Heart left ventricle (tissue), 16 donors: ENCODE data around the gene ANO3. TPM values are rescaled to one million over a fixed set of nuclear protein-coding genes. Genes with fewer than 3 reads are reported as not detected.

Experiments used
- ATAC-seq, 4 donors: fragments of 200-7000 bp; cut with Tn5 transposase; one replicate each; pipeline ENCODE4 v1.9.1; 2020 to 2022; ENCODE audit warnings: moderate library complexity in 4 of 4, mild to moderate bottlenecking in 3 of 4, moderate number of reproducible peaks in 1 of 4
- DNase-seq, 5 donors: peaks; one replicate each; pipeline ENCODE4 v3.0.0-alpha.2; 2020
- H3K27ac ChIP-seq, 12 donors: fragments of 200-600 bp; sonication (generic) in 4 of 12; one replicate each; pipeline versions ENCODE4 v1.5.0 to v1.8.0; 2016 to 2022; ENCODE audit warnings: mild to moderate bottlenecking in 2 of 12
- H3K27me3 ChIP-seq, 9 donors: fragments of 200-600 bp; sonication (generic) in 2 of 9; one replicate each; pipeline versions ENCODE4 v1.5.1 to v1.8.0; 2016 to 2022; ENCODE audit warnings: mild to moderate bottlenecking in 3 of 9
- H3K36me3 ChIP-seq, 9 donors: fragments of 200-600 bp; sonication (generic) in 2 of 9; one replicate each; pipeline versions ENCODE4 v1.5.0 to v1.8.0; 2018 to 2022; ENCODE audit warnings: mild to moderate bottlenecking in 2 of 9
- H3K4me1 ChIP-seq, 12 donors: fragments of 200-600 bp; sonication (generic) in 4 of 12; one replicate each; pipeline versions ENCODE4 v1.5.0 to v1.8.0; 2016 to 2022; ENCODE audit warnings: mild to moderate bottlenecking in 3 of 12
- H3K4me3 ChIP-seq, 12 donors: fragments of 200-600 bp; sonication (generic) in 4 of 12; one replicate each; pipeline versions ENCODE4 v1.5.0 to v1.8.0; 2017 to 2022; ENCODE audit warnings: mild to moderate bottlenecking in 9 of 12, moderate library complexity in 4 of 12
- H3K9me3 ChIP-seq, 12 donors: fragments of 200-600 bp; sonication (generic) in 4 of 12; one replicate each; pipeline versions ENCODE4 v1.5.0 to v1.8.0; 2016 to 2022; ENCODE audit warnings: mild to moderate bottlenecking in 1 of 12
- CTCF ChIP-seq, 12 donors: fragments of 200-600 bp; sonication (generic) in 4 of 12; IDR thresholded peaks; one replicate each; pipeline versions ENCODE4 v1.5.0 to v1.8.0; 2018 to 2022; ENCODE audit warnings: antibody characterized with exemption in 12 of 12, mild to moderate bottlenecking in 5 of 12
- POLR2A ChIP-seq, 2 donors: fragments of 450-650 bp; IDR thresholded peaks; one replicate each; pipeline ENCODE4 v1.6.1; 2017; ENCODE audit warnings: antibody characterized with exemption in 2 of 2, mild to moderate bottlenecking in 2 of 2, moderate library complexity in 2 of 2
- WGBS, 4 donors: extraction: QIAGEN DNeasy Blood & Tissue Kit in 2 of 4; methylation state at CpG; one replicate each; pipeline versions ENCODE4 v1.1.5 to v1.1.7; 2013 to 2018; 5-methylcytosine and 5-hydroxymethylcytosine counted together
- intact Hi-C, 10 donors: fragments of 100-400 bp; cut with DNase I; formaldehyde crosslinking; loops; one replicate each; pipeline versions ENCODE4 v1.11.1 to v1.14.2; 2022
- polyA plus RNA-seq, 2 donors: library from polyadenylated mRNA; stranded (reverse); fragments of 200-250 nt; gene quantifications; one replicate each; pipeline ENCODE4 v1.2.3, GENCODE V29; 2013
- total RNA-seq, 9 donors: library from RNA; depleted of rRNA in 2 of 9; stranded (reverse); fragments of >200 nt in 2 of 9; fragmentation: NEBNext Ultra II Directional in 3 of 9; extraction: Animal tissue kit (Norgen Biotek cat#: 25700) in 3 of 9; gene quantifications; one replicate each; pipeline versions ENCODE4 v1.1.0 to v1.2.4, GENCODE V29; 2016 to 2023
- donor health status: ischemic (EF 13 %, LVEDD 7.1; RV severe dilation, severe dysfunction).
- donor health status: healthy with polysubstance abuse.
- donor health status: DM: no; HTN: yes; CAD: no.
- donor health status: DM: no; HTN: no; CAD: no.
- donor health status: ischemic (EF 25% LVEDD 6.9; RV normal size, moderate dysfunction).
- donor health status: ischemic (EF 25% LVEDD 5.7; RV mildly dilated, moderate dysfunction).
- donor health status: healthy.
- donor health status: DM: yes; HTN: yes; CAD: no.
- donor health status: ischemic (EF 35%, LVEDD 5.7; RV mildly dilated, moderate dysfunction).
- donor health status: nonischemic (EF 11% LVEDD 7.7; RV severe dilation, severe dysfunction).
- donor health status: DM: yes; HTN: yes; CAD: no.
- donor health status: PGD.
- donor health status: ischemic (EF 29% LVEDD 5.4; RV normal size, mild dysfunction).
- donor health status: nonischemic (EF 23%, LVEDD 6.1; RV moderate dilation, normal function).

ANO3 gene
- total and polyA plus RNA-seq, 11 donors, result 0.04 to 0.54 (median 0.12) TPM; not detected in 6

GRCh38 chr11:26335903-26336302 is 4.0 kb downstream of the ANO3 start:
- H3K4me3 ChIP-seq, result no peak overlapping the region
- ATAC-seq, result no peak
- H3K27ac ChIP-seq, result no peak overlapping the region
- H3K9me3 ChIP-seq, result no peaks in the 10 kb centered on the region
- no peaks in the 10 kb centered on the region for H3K36me3 ChIP-seq
- intact Hi-C loops, result no loop called here
- peaks cover 0 to 41% (median 19%) of the 10 kb centered on the region in 9 donors for H3K27me3 ChIP-seq
- H3K4me1 ChIP-seq, result peaks cover 0 to 4% (median 0%) of the 10 kb centered on the region in 12 donors
- no peak for TF ChIP-seq POLR2A (IDR thresholded peaks at IDR 0.05)
- TF ChIP-seq CTCF (IDR thresholded peaks at IDR 0.05), result no peak
- no peak for DNase-seq

- H3K27ac ChIP-seq, result no peak overlapping the region
- intact Hi-C loops, result no loop called here
Observed at GRCh38 chr11:26344647-26345046, 12.7 kb downstream of the ANO3 start.

GRCh38 chr11:26348776-26349175 is 16.8 kb downstream of the ANO3 start:
- ATAC-seq, result no peak
- Histone ChIP-seq H3K27ac (no peak overlapping the region), H3K36me3 (no peaks in the 10 kb centered on the region), H3K9me3 (no peaks in the 10 kb centered on the region), H3K4me3 (no peak overlapping the region), H3K27me3 (no peaks in the 10 kb centered on the region), H3K4me1 (no peaks in the 10 kb centered on the region)
- intact Hi-C loops, result no loop called here
- no peak for DNase-seq
- TF ChIP-seq POLR2A (IDR thresholded peaks at IDR 0.05) (no peak), CTCF (IDR thresholded peaks at IDR 0.05) (no peak)
- WGBS, 4 donors, result 81 to 87% (median 83%) methylated on average over 5 of the region's 5 CpGs

More at GRCh38 chr11:26344647-26345046, 12.7 kb downstream of the ANO3 start:
- no peaks in the 10 kb centered on the region for H3K27me3 ChIP-seq
- no peak overlapping the region for H3K4me3 ChIP-seq
- DNase-seq (no peak), ATAC-seq (no peak)
- TF ChIP-seq POLR2A (IDR thresholded peaks at IDR 0.05), result no peak
- no peak for TF ChIP-seq CTCF (IDR thresholded peaks at IDR 0.05)
- WGBS, 4 donors, result 69 to 73% (median 70%) methylated on average over 2 of the region's 2 CpGs
- H3K36me3 ChIP-seq, result no peaks in the 10 kb centered on the region
- H3K4me1 ChIP-seq, result no peaks in the 10 kb centered on the region
- H3K9me3 ChIP-seq, result no peaks in the 10 kb centered on the region

GRCh38 chr11:26350002-26350401 is 18.1 kb downstream of the ANO3 start:
- intact Hi-C loops, result no loop called here
- H3K27ac ChIP-seq, result no peak overlapping the region
- H3K4me1 ChIP-seq, result no peaks in the 10 kb centered on the region
- H3K27me3 ChIP-seq, result no peaks in the 10 kb centered on the region
- DNase-seq (no peak), ATAC-seq (no peak)
- no peaks in the 10 kb centered on the region for H3K9me3 ChIP-seq
- WGBS, 4 donors, result 77 to 79% (median 77%) methylated on average over 7 of the region's 7 CpGs
- H3K36me3 ChIP-seq, result no peaks in the 10 kb centered on the region
- TF ChIP-seq CTCF (IDR thresholded peaks at IDR 0.05) (no peak), POLR2A (IDR thresholded peaks at IDR 0.05) (no peak)
- H3K4me3 ChIP-seq, result no peak overlapping the region
